ENCODE results near the gene CT83.
A peak's percentile ranks its signal among the peaks of the same experiment; 100 is the strongest.

Gene CT83, protein sequence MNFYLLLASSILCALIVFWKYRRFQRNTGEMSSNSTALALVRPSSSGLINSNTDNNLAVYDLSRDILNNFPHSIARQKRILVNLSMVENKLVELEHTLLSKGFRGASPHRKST

DNA sequence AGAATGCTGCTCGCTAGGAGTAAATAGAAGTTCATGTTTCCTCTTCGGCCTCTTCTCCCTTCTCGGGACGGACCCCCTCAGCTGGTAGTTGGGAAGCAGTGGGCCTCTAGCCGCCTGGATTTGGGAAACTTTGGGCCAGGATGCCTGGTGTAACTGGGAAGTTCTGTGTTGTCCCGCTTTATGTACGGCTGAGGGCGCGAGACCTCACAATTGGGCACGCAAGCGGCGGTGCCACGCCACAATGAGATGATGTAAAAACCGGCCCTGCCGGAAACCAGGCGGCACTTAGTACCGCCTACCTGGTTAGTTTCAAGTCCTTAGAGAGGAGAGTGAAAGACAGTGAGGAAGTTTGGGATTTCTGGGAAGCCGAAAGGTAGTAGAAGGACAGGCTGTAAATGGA, at the start of gene CT83:
Gene CT83 (minus strand): TSS at position 155 of the 400 bp plus-strand sequence. CDS start 120 bp downstream, at position 35.
- no peak for DNase-seq

DNA sequence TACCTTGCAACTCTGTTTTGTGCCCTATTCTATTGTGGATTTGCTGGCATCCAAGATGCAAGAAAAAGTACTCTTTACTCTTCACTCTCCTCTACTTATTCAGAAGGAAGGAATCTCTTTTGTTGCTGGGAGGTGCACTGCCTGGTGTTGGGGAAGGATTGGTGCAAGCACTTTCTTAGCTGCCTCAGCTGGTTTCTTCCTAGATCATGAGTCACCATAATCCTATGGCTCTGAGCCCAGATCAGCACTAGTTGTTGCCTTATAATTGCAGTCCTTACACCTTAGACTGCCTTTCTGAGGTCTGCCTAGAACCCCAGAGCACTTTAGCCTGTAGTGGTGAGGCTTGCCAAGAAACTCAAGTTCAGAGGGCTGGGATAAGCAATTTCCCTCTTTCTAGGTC, 37.0 kb upstream of the CT83 start:
- no peak for DNase-seq

DNA sequence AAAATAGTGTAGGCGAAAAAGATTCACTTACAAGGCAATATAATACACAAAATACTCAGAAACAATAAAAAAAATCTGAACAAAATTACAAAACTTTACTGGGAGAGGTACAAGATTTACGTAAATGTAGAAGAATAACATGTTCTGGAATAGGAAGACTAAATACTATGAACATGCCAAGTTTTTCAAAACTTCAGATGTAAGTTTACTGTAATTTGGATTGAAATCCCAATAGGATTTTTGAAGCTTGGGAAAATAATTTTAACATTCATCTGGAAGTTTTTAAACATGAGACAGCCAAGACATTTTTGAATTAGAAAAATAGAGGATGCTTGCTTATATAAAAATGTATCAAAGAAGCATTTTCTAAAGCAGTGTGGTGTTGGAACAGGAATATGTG, 30.5 kb upstream of the CT83 start:
- no peak for DNase-seq

GRCh38 chrX:116490104-116490503, 27.3 kb upstream of the CT83 start:
- peak; percentile 26 for DNase-seq

GRCh38 chrX:116480059-116480458, 17.3 kb upstream of the CT83 start:
- DNase-seq, result no peak

DNA sequence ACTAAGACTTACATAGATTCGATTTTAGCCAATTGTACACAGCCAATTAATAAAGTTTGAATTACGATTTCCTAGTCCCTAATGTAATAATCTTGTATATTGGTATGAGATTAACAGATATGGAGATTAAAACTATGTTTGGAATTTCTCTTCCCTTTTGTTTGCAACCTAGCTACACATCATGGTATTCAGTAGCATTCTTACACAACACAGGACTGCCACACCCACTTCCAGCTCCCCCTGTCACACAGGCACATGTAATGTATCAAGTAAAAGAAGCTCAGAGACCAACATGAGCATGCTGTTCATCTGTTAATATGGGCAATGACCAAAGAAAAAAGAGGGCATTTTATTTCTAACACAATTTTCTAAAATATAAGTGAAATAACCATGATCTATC, 13.6 kb downstream of the CT83 start:
- DNase-seq, result no peak

DNA sequence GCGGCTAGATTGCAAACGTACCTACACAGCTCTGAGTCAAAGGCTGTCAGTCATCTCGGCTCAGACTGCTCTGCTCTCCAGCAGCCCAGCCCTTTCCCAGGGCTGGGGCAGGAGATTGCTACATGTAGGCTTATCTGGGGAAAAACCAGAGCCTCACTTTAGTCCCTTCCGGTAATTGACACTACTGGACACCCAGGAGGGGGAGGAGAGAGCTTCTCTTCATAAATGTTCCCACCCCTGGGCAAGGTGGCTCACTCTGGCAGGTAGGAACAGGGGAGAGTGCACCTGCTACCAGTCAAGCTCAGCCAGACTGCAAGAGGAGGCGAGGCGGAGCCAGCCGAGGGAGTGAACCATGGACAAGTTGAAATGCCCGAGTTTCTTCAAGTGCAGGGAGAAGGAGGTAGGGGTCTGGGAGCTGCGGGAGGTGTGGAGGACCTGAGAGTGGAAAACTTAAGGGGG, 26.4 kb downstream of the CT83 start, which contains the start of gene SLC6A14:
Gene SLC6A14 (plus strand): TSS at position 249 of the 459 bp plus-strand sequence. CDS start 104 bp downstream, at position 353.
- DNase-seq, result no peak

GRCh38 chrX:116435597-116435996, 27.2 kb downstream of the CT83 start:
- DNase-seq, result no peak

DNA sequence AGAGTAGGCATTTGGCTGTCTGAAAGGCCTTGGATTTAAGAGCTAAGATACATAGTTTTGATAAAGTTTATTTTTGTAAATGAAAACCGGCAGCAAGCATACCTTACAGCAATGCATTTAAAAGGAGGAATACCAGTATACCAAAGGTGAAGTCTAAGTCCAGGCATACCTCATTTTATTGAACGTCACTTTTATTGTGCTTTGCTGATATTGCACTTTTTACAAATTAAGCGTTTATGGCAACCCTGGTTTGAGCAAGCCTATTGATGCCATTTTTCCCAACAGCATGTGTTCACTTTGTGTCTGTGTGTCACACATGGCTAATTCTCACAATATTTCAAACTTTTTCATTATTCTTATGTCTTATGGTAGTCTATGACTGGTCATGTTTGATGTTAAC, 34.8 kb downstream of the CT83 start:
- no peak for DNase-seq

DNA sequence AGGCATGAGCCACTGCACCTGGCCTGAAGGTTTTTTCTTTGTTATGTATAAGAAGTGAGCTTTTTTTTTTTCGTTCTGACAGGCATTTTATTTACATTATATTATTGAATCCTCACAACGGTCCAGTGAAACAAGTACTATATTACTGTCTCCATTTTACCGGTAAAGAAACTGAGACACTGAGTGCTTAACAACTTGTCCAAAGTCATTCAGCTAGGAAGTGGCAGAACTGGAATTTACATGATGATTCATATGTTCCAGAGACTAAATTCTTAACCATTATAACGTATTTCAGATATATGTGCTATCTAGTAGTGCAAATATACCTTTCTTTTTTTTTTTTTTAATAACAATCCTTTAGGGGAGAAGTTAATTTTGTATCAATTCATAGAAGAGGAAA, 44.8 kb downstream of the CT83 start:
- no peak for DNase-seq

GRCh38 chrX:116417214-116417613, 45.6 kb downstream of the CT83 start:
- no peak for DNase-seq

DNA sequence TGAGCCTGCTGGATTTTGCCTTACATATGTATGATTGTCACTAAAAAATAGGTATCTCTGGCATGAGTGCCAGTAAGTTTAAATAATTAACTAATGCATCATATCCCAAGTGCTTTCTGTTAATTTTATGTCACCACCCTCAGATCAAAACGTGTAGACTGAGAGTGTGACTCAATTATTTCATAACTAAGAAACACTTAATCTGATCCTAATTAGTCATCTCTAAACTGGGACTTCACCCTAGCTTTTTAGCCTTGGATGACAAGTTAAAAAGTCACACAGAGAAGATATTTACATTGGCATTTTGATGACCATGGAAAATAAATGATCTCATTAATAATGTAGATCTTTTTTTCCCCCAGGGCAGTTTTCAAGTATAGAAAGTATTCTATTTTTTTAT, 49.5 kb downstream of the CT83 start:
- no peak for DNase-seq
